ENCODE data around the gene AVEN.

- TF ChIP-seq CTCF (IDR thresholded peaks at IDR 0.05), result no peak
- no peak for TF ChIP-seq POLR2A (IDR thresholded peaks at IDR 0.05)
Observed at GRCh38 chr15:33987444-33987843, 51.6 kb downstream of the AVEN start.

Data from right lobe of liver (tissue), 4 donors.